Measurements from ENCODE around the gene LAMTOR4. TPM values are rescaled to one million over a fixed set of nuclear protein-coding genes. Genes with fewer than 3 reads are reported as not detected.

The LAMTOR4 gene
- total and polyA plus RNA-seq, 2 of the 13 experiments (the other 11 are each of a cell fraction or from before 2014, with no cell fraction given) = 115 to 118 TPM

DNA sequence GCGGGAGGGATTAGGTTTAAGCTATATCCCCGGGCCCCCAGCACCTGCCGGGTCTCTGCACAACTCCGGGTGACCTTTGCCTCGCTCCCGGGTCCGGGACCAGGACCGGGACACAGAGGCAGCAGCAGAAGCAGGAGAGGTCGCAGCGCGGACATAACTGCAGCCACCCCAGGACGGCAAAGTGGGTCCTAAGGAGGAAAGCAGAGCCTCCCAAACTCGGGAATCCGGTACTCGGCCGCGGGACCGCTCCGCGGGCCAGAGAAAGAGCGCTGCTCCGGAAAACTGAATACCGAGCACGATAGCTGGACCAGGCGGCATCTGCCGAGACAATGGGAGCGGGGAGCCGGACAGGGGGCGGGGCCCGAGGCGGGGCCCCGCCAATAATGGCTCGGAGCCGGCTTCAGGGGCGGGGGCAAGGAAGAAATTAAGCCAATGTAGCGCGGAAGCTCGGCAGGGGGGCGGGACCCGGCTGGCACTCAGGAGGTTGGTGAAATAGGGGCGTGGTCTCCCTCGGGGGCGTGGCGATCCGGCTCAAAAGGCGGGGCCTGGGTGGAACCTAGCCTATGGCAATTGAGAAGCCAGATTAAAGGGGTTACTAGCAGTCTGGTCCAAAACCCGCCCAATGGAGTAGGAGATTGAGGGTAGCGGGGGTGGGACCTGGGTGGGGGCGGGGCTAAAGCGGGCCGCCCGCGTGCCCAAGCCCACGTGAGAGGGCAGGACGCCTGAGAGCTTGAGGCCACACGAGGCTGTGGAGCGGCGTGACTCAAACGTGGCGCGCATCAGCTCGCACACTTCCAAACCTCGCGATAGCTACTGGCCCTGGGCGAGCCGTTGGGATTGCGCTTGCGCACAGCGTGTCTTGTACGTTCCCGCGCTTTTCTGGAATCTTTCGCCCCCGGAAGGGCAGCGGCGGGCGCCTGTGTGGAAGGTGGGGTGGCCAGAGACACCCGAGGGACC lies 28.6 kb downstream of the LAMTOR4 start, which contains the start of the genes GPC2 and STAG3 (continued):
- TF ChIP-seq, protein P1, sequence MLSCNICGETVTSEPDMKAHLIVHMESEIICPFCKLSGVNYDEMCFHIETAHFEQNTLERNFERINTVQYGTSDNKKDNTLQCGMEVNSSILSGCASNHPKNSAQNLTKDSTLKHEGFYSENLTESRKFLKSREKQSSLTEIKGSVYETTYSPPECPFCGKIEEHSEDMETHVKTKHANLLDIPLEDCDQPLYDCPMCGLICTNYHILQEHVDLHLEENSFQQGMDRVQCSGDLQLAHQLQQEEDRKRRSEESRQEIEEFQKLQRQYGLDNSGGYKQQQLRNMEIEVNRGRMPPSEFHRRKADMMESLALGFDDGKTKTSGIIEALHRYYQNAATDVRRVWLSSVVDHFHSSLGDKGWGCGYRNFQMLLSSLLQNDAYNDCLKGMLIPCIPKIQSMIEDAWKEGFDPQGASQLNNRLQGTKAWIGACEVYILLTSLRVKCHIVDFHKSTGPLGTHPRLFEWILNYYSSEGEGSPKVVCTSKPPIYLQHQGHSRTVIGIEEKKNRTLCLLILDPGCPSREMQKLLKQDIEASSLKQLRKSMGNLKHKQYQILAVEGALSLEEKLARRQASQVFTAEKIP (CRISPR knock-in tag; IDR thresholded peaks at IDR 0.05; ENCODE audit: borderline replicate concordance) = no peak
- TF ChIP-seq TAF1 (CRISPR knock-in tag; IDR thresholded peaks at IDR 0.05) = no peak; the same call in 1 of the 2 replicates
- TF ChIP-seq ZNF7 (CRISPR knock-in tag; IDR thresholded peaks at IDR 0.05) = no peak
- TF ChIP-seq ZNF652 (CRISPR knock-in tag; IDR thresholded peaks at IDR 0.05; ENCODE audit: borderline replicate concordance, low read depth) = no peak
- peak; percentile 83; the same call in 1 of the 2 replicates for TF ChIP-seq KDM5B (CRISPR knock-in tag; IDR thresholded peaks at IDR 0.05; ENCODE audit: borderline replicate concordance)
- no peak; a peak in 1 of 4 replicates for TF ChIP-seq KLF16 (CRISPR knock-in tag; IDR thresholded peaks at IDR 0.05)
- TF ChIP-seq ZNF768 (CRISPR knock-in tag; IDR thresholded peaks at IDR 0.05) = no peak; the same call in 1 of the 2 replicates
- no peak for TF ChIP-seq CBFB (CRISPR knock-in tag; IDR thresholded peaks at IDR 0.05)
- TF ChIP-seq, protein P2, sequence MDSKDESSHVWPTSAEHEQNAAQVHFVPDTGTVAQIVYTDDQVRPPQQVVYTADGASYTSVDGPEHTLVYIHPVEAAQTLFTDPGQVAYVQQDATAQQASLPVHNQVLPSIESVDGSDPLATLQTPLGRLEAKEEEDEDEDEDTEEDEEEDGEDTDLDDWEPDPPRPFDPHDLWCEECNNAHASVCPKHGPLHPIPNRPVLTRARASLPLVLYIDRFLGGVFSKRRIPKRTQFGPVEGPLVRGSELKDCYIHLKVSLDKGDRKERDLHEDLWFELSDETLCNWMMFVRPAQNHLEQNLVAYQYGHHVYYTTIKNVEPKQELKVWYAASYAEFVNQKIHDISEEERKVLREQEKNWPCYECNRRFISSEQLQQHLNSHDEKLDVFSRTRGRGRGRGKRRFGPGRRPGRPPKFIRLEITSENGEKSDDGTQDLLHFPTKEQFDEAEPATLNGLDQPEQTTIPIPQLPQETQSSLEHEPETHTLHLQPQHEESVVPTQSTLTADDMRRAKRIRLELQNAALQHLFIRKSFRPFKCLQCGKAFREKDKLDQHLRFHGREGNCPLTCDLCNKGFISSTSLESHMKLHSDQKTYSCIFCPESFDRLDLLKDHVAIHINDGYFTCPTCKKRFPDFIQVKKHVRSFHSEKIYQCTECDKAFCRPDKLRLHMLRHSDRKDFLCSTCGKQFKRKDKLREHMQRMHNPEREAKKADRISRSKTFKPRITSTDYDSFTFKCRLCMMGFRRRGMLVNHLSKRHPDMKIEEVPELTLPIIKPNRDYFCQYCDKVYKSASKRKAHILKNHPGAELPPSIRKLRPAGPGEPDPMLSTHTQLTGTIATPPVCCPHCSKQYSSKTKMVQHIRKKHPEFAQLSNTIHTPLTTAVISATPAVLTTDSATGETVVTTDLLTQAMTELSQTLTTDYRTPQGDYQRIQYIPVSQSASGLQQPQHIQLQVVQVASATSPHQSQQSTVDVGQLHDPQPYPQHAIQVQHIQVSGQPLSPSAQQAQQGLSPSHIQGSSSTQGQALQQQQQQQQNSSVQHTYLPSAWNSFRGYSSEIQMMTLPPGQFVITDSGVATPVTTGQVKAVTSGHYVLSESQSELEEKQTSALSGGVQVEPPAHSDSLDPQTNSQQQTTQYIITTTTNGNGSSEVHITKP (CRISPR knock-in tag; IDR thresholded peaks at IDR 0.05; ENCODE audit: low read depth) = no peak
- no peak for TF ChIP-seq CBX5 (CRISPR knock-in tag; IDR thresholded peaks at IDR 0.05; ENCODE audit: borderline replicate concordance)
- TF ChIP-seq HHEX (CRISPR knock-in tag; IDR thresholded peaks at IDR 0.05) = no peak
- peak; percentile 62 for TF ChIP-seq HOXA3 (CRISPR knock-in tag; IDR thresholded peaks at IDR 0.05)
- no peak for TF ChIP-seq ZNF510 (CRISPR knock-in tag; IDR thresholded peaks at IDR 0.05; ENCODE audit: low read depth)
- TF ChIP-seq MXI1 (IDR thresholded peaks at IDR 0.05; ENCODE audit: borderline replicate concordance, low read depth, low read length) = no peak
- TF ChIP-seq ZNF83 (CRISPR knock-in tag; IDR thresholded peaks at IDR 0.05; ENCODE audit: borderline replicate concordance) = no peak
- TF ChIP-seq ZNF790 (CRISPR knock-in tag; IDR thresholded peaks at IDR 0.05; ENCODE audit: borderline replicate concordance) = no peak
- TF ChIP-seq TOE1 (CRISPR knock-in tag; IDR thresholded peaks at IDR 0.05) = no peak
- no peak for TF ChIP-seq ZNF253 (CRISPR knock-in tag; IDR thresholded peaks at IDR 0.05; ENCODE audit: borderline replicate concordance)
- TF ChIP-seq, protein P3, sequence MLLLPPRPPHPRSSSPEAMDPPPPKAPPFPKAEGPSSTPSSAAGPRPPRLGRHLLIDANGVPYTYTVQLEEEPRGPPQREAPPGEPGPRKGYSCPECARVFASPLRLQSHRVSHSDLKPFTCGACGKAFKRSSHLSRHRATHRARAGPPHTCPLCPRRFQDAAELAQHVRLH (CRISPR knock-in tag; IDR thresholded peaks at IDR 0.05; ENCODE audit: borderline replicate concordance, low read depth) = no peak
- TF ChIP-seq, protein P4, sequence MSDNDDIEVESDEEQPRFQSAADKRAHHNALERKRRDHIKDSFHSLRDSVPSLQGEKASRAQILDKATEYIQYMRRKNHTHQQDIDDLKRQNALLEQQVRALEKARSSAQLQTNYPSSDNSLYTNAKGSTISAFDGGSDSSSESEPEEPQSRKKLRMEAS (IDR thresholded peaks at IDR 0.05) = peak; percentile 93
- TF ChIP-seq, protein P5, sequence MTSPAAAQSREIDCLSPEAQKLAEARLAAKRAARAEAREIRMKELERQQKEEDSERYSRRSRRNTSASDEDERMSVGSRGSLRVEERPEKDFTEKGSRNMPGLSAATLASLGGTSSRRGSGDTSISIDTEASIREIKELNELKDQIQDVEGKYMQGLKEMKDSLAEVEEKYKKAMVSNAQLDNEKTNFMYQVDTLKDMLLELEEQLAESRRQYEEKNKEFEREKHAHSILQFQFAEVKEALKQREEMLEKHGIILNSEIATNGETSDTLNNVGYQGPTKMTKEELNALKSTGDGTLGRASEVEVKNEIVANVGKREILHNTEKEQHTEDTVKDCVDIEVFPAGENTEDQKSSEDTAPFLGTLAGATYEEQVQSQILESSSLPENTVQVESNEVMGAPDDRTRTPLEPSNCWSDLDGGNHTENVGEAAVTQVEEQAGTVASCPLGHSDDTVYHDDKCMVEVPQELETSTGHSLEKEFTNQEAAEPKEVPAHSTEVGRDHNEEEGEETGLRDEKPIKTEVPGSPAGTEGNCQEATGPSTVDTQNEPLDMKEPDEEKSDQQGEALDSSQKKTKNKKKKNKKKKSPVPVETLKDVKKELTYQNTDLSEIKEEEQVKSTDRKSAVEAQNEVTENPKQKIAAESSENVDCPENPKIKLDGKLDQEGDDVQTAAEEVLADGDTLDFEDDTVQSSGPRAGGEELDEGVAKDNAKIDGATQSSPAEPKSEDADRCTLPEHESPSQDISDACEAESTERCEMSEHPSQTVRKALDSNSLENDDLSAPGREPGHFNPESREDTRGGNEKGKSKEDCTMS (CRISPR knock-in tag; conservative IDR thresholded peaks at IDR 0.05) = no peak
